ENCODE results near the gene SGSH. TPM values are rescaled to one million over a fixed set of nuclear protein-coding genes. Genes with fewer than 3 reads are reported as not detected.

SGSH gene
- total and polyA plus RNA-seq, 2 experiments from 2014 or later: 21.2 to 63.5 TPM

GRCh38 chr17:80252871-80253270 is 32.7 kb upstream of the SGSH start:
- no peaks in the 10 kb centered on the region for H3K27me3 ChIP-seq (replicated peaks; ENCODE audit: insufficient read depth)
- no peak overlapping the region for H2AFZ ChIP-seq
- H3K27ac ChIP-seq: no peak overlapping the region
- no peaks in the 10 kb centered on the region for H3K79me2 ChIP-seq (ENCODE audit: insufficient read depth)
- no peaks in the 10 kb centered on the region for H3K9me2 ChIP-seq (ENCODE audit: insufficient read depth)
- no peak overlapping the region for H3K4me2 ChIP-seq (ENCODE audit: unreplicated experiment)
- peak; percentile 19 for DNase-seq
- no peaks in the 10 kb centered on the region for H4K20me1 ChIP-seq (ENCODE audit: insufficient read depth)
- no peak for TF ChIP-seq EZH2phosphoT487 (IDR thresholded peaks at IDR 0.05; ENCODE audit: insufficient read depth, low read depth)
- TF ChIP-seq EZH2 (IDR thresholded peaks at IDR 0.05; ENCODE audit: insufficient read depth, poor library complexity, severe bottlenecking): no peak
- H3K4me1 ChIP-seq (ENCODE audit: insufficient read depth): peaks cover 17% of the 10 kb centered on the region
- H3F3A ChIP-seq (ENCODE audit: insufficient read depth): peaks cover 14% of the 10 kb centered on the region
- no peak overlapping the region for H3K4me3 ChIP-seq
- 74 to 76% methylated on average over 13 of the region's 13 CpGs for WGBS, 2 experiments (ENCODE audit: low coverage in 1 of 2, low lambda C conversion rate in 2 of 2, missing lambda C conversion rate in 2 of 2)
- H3K9ac ChIP-seq: no peak overlapping the region
- no peaks in the 10 kb centered on the region for H3K9me3 ChIP-seq (ENCODE audit: low read depth)
- in situ Hi-C loops (cut with MboI): no loop called here
- H3K36me3 ChIP-seq (ENCODE audit: low read depth): no peaks in the 10 kb centered on the region

- Histone ChIP-seq H3K4me2 (ENCODE audit: unreplicated experiment) (no peak overlapping the region), H3K36me3 (ENCODE audit: low read depth) (no peaks in the 10 kb centered on the region), H3K27ac (no peak overlapping the region), H3K9me2 (ENCODE audit: insufficient read depth) (no peaks in the 10 kb centered on the region), H3K9me3 (ENCODE audit: low read depth) (no peaks in the 10 kb centered on the region), H3K9ac (no peak overlapping the region), H3K79me2 (ENCODE audit: insufficient read depth) (no peaks in the 10 kb centered on the region), H3K27me3 (replicated peaks; ENCODE audit: insufficient read depth) (no peaks in the 10 kb centered on the region), H3F3A (ENCODE audit: insufficient read depth) (peaks cover 14% of the 10 kb centered on the region), H3K4me3 (no peak overlapping the region), H4K20me1 (ENCODE audit: insufficient read depth) (no peaks in the 10 kb centered on the region), H3K4me1 (ENCODE audit: insufficient read depth) (peaks cover 17% of the 10 kb centered on the region), H2AFZ (no peak overlapping the region)
- DNase-seq: no peak
- in situ Hi-C loops (cut with MboI): no loop called here
- WGBS, 2 experiments (ENCODE audit: low coverage in 1 of 2, low lambda C conversion rate in 2 of 2, missing lambda C conversion rate in 2 of 2): 97% methylated on average over 11 of the region's 11 CpGs
- TF ChIP-seq EZH2phosphoT487 (IDR thresholded peaks at IDR 0.05; ENCODE audit: insufficient read depth, low read depth) (no peak), EZH2 (IDR thresholded peaks at IDR 0.05; ENCODE audit: insufficient read depth, poor library complexity, severe bottlenecking) (no peak)
Measured at GRCh38 chr17:80251966-80252365, 31.8 kb upstream of the SGSH start.

GRCh38 chr17:80248894-80249710 is 29.0 kb upstream of the SGSH start:
- Histone ChIP-seq H3K4me2 (ENCODE audit: unreplicated experiment) (no peak overlapping the region), H3K9me3 (ENCODE audit: low read depth) (no peaks in the 10 kb centered on the region), H3F3A (ENCODE audit: insufficient read depth) (peaks cover under 1% of the 10 kb centered on the region; the same call in 1 of the 2 replicates), H3K4me1 (ENCODE audit: insufficient read depth) (no peaks in the 10 kb centered on the region), H2AFZ (no peak overlapping the region), H3K27ac (no peak overlapping the region), H3K36me3 (ENCODE audit: low read depth) (no peaks in the 10 kb centered on the region), H3K9ac (no peak overlapping the region), H4K20me1 (ENCODE audit: insufficient read depth) (no peaks in the 10 kb centered on the region), H3K27me3 (replicated peaks; ENCODE audit: insufficient read depth) (no peaks in the 10 kb centered on the region), H3K9me2 (ENCODE audit: insufficient read depth) (no peaks in the 10 kb centered on the region), H3K4me3 (no peak overlapping the region), H3K79me2 (ENCODE audit: insufficient read depth) (no peaks in the 10 kb centered on the region)
- in situ Hi-C loops (cut with MboI): no loop called here
- 92 to 93% methylated on average over 25 to 26 of the region's 26 CpGs for WGBS, 2 experiments (ENCODE audit: low coverage in 1 of 2, low lambda C conversion rate in 2 of 2, missing lambda C conversion rate in 2 of 2)
- DNase-seq: no peak
- TF ChIP-seq EZH2 (IDR thresholded peaks at IDR 0.05; ENCODE audit: insufficient read depth, poor library complexity, severe bottlenecking): no peak
- TF ChIP-seq EZH2phosphoT487 (IDR thresholded peaks at IDR 0.05; ENCODE audit: insufficient read depth, low read depth): no peak

- no peak overlapping the region for H3K9ac ChIP-seq
- no peak overlapping the region for H2AFZ ChIP-seq
- TF ChIP-seq EZH2 (IDR thresholded peaks at IDR 0.05; ENCODE audit: insufficient read depth, poor library complexity, severe bottlenecking): no peak
- TF ChIP-seq EZH2phosphoT487 (IDR thresholded peaks at IDR 0.05; ENCODE audit: insufficient read depth, low read depth): no peak
- no peak overlapping the region for H3K4me2 ChIP-seq (ENCODE audit: unreplicated experiment)
- no peak overlapping the region for H3K27ac ChIP-seq
- WGBS, 2 experiments (ENCODE audit: low coverage in 1 of 2, low lambda C conversion rate in 2 of 2, missing lambda C conversion rate in 2 of 2): 95 to 98% methylated on average over 19 to 21 of the region's 23 CpGs
- no peaks in the 10 kb centered on the region for H3K9me2 ChIP-seq (ENCODE audit: insufficient read depth)
- H3K36me3 ChIP-seq (ENCODE audit: low read depth): no peaks in the 10 kb centered on the region
- DNase-seq: no peak
- H3K4me1 ChIP-seq (ENCODE audit: insufficient read depth): no peaks in the 10 kb centered on the region
- in situ Hi-C loops (cut with MboI): no loop called here
- H3K27me3 ChIP-seq (replicated peaks; ENCODE audit: insufficient read depth): no peaks in the 10 kb centered on the region
- H3K9me3 ChIP-seq (ENCODE audit: low read depth): no peaks in the 10 kb centered on the region
- H3K79me2 ChIP-seq (ENCODE audit: insufficient read depth): no peaks in the 10 kb centered on the region
- H4K20me1 ChIP-seq (ENCODE audit: insufficient read depth): no peaks in the 10 kb centered on the region
- no peaks in the 10 kb centered on the region; the same call in 1 of the 2 replicates for H3F3A ChIP-seq (ENCODE audit: insufficient read depth)
- no peak overlapping the region for H3K4me3 ChIP-seq
Measured at GRCh38 chr17:80248001-80248893, 28.1 kb upstream of the SGSH start.

All from GM23248 (cell line).